GM18867 (cell line): ENCODE measurements around the gene GALNT9.
"Not testable (repeated sequence)": the region's sequence is repeated elsewhere in the genome, so short reads cannot be mapped to it uniquely, and the experiment has no call there.

Source experiments
- ATAC-seq: cut with Tn5 transposase; IDR thresholded peaks from one replicate; pipeline ENCODE4 v1.9.1; 2021; ENCODE audit warnings: mild to moderate bottlenecking, moderate library complexity; ENCODE audit not compliant: unreplicated experiment

GALNT9 gene

DNA sequence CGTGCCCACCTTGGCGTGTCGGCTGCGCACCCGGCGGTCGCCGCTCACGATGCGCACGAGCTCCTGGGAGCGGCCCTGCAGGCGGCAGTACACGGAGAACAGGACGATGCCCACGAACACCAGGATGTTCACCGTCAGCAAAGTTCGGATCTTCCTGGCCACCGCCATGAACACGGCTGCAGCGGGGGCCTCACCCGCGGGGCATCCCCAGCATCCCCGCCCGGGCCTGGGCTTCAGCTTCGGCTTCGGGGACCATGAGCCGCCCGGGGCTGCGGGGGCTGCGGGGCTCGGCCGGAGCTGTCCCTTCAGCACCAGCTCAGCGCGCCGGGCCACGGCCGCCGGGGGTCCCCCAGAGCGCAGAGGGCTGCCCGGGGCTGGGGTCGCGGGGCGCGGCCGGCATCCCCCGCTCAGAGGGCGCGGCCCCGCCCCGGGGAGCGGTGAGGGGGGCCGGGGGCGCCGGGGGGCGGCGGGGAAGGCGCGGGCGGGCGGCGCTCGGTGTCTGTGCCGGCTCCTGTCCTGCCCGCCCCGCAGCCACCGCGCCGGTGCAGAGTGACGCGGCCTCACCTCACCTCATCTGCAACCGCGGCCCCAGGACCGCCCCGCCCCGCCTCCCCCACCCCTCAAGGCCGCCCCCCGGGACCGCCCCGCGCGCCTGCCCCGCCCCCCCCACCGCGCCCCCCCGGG, at the start of gene GALNT9:
Gene GALNT9, minus strand, starts transcription at position 554 of the 684 bp plus-strand sequence. Its CDS starts 386 bp downstream, at position 168.
- no peak for ATAC-seq

DNA sequence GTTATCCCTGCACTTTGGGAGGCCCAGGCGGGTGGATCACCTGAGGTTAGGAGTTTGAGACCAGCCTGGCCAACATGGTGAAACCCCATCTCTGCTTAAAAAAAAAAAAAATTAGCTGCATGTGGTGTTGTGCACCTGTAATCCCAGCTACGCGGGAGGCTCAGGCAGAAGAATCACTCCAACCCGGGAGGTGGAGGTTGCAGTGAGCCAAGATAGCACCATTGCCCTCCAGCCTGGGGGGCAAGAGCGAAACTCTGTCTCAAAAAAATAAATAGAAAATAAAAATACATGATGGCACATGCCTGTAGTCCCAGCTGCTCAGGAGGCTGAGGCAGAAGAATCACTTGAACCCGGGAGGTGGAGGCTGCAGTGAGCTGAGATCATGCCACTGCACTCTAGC, 49.7 kb upstream of the GALNT9 start:
- ATAC-seq, result not testable (repeated sequence)

DNA sequence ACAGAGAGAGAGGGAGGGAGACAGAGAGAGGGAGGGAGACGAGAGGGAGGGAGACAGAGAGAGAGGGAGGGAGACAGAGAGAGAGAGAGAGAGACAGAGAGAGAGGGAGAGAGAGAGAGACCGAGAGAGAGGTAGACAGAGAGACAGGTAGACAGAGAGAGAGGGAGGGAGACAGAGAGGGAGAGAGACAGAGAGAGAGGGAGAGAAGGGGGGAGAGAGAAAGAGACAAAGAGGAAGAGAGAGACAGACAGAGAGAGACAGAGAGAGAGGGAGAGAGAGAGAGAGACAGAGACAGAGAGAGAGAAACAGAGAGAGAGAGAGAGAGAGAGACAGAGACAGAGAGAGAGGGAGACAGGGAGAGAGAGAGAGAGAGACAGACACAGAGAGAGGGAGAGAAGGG, 47.8 kb upstream of the GALNT9 start:
- ATAC-seq, result no peak

DNA sequence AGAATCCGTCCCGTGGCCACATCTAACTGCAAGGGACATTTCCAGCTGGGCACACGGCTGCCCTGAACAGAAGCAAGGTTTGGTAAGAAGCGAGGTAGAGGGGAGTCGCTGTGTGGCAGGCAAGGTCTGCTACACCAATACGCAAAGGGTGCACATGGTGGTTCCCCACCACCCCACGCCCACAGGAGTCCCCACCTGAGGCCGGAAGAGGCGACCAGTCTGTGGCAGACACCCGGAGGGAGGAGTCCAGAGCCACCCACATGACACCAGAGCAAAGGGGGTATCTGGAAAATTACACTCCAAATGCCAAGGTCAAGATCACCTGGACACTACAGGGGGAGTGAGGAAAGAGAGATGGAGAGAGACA, 47.1 kb upstream of the GALNT9 start:
- ATAC-seq, result no peak

DNA sequence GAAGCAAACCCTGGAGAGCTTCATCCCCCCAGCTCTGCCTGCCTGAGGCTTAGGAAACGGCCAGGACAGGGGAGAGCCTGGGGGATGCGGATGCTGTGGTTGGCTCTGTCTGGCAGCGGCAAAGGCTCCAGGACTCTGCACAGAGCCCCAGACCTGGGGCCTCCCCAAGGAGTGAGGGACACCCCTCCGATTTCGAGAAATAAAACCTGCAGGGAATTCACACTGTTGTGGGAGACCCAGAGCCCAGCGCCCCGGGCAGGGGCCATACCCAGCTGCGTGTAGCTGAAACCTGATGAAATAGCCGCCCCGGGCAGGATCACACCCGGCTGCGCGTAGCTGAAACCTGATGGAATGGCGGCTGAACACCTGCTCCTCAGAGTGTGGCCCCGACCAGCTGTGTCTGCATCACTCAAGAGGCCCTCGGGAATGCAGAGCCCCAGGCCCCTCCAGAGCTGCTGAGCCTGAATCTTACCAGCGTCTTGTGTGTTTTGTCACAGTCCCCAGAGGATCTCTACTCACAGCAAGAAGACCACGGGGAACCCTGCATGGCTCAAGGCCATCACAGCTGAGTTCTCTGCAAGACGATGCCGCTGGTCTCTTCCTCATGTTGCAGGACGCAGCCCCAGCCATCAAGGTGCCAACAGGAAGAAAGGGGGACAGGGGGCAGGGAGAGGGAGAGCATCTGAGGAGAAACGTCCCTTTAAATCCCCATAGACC, 46.5 kb upstream of the GALNT9 start:
- ATAC-seq, result no peak

DNA sequence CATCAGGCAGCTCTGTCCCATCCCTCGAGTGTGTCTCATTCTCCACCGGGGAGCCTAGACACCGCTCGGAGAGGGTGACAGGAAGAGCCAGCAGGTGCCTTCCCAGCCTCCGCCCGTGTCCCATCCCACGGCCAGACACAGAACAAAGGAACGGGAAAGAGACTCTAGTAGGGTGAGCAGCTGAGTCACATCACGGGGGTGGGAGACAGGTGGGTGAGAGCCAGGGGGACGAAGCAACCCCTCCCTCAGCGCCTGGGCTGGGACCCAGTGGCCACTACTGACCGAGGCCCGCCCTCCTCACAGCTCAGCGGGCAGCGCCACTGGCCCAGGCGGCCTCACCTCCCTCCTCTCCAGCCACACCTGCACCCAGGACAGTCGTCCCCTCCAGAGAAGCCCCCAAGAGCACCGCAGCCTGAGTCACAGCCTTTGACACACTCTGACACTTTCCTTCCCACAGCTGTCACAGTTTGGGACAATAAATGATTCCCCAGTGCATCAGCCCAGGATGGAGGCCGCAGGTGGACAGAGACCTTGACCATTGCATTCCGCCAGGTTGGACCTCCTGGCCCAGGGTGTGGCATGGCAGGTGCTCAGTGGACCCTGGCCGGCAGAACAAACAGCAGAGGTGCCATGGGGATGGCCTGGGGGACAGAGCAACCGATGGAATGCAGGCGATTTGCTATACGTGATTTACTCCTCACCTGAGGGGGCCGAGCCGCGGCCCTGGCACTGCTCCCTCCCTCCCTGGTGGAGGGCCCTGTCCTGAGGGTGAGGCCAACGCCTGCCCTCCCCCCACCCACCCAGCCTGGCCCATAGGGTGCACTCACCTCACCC, 45.4 kb upstream of the GALNT9 start:
- no peak for ATAC-seq

DNA sequence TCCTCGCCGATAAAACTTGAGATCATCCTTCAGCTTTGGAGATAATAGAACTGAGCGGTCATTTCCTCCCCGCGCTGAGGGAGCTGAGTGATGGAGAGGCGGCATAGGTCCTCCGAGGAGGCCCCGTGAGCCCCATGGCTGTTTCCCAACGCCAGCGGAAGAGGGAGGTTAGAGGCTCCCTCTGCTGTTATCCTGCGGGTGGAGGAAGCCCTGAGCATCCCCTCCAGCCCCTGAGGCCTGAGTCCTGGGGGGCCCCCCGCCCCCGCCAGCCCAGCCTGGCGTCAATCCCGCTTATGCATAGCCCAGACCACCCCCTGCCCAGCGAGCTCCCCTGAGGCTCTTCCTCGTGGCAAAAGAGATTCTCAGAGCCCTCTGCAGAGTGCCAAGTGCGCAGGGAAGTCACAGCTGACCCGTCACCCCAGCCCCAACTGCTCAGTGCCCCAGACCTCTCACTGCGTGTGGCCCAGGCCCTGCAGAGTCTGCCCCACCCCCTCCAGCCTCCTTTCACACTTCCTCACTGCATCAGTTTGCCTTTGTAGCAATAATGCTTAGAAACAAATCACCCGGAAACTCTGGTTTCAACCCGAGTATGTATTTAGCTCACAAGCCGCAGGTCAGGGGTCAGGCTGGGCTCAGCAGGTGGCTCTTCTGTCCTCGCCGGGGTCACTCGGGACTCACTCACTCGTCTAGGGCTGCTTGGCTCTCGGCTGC, 44.7 kb upstream of the GALNT9 start:
- ATAC-seq, result no peak

DNA sequence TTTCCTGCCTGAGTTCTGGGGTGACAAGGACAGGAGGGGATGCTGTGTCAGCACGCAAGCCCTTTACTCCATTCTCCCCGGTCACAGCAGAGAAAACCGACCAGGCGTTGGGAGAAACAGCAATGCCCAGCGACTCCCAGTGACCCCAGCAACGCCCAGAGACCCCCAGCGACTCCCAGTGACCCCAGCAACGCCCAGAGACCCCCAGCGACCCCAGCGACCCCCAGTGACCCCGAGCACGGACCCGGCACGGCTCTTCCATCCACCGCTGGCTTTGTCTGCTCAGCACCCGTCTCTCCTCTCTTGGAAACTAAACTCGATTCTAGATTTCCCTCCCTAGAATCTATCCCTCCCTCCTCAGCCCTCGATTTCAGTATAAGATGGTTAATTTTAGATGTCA, 38.5 kb upstream of the GALNT9 start:
- no peak for ATAC-seq

DNA sequence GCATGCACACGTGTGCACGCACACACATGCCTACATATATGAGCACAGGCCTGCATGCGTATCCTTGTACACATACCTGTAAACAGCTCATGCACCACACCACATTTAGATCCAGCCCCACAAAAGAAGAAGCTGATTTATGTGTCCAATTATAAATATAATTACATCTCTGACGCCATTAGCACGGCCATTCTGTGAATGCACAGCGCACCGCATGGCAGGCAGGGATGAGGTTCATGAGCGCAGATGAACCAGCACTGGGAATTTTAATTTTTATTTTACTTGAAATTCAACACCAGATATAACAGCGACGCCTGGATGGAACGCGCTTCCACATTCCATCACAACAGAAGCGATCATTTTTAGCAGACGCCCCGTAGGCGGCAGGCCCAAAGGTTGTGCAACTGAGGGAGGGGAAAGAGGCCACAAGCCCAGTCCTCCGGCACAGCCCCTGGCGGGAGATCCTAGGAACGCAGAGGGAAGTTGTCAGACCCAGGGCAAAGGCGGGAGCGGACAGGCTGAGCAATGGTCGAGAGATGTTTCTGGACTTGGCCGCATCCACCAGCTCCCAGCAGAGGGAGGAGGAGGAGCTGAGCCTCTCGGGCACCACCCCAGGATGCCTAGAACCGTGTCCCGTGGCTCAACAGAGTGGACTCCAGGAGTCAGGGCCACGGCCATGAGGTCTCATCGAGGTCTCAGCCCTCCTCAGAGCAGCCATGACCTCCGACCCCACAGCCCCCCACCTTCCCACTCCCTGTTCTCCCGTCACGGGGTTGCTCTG, 37.9 kb upstream of the GALNT9 start:
- ATAC-seq, result no peak

DNA sequence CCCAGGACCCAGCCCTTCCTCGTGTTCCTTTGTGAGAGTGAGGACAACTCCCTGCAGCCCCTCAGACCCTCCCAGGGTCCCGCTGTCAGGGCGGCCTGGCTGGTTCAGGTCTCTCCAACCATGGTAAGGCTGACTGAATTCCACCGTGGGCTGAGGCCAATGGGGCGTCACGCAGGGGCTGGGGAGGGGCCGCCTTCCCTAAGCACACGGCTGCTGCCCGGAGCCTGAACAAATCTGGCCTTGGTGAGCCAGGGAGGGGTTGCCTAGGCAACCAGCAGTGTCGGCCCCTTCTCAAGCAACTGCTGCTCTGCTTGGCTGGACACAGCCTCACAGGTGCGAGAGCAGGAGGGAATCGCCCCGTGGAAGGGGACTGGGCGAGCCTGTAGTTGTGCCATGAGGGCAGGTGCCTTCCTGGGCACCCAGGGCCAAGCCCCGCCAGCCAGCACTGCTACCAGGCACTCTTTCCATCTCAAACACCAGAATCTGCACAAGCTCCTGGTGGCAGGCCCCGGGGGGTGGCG, 37.0 kb upstream of the GALNT9 start:
- ATAC-seq, result no peak

DNA sequence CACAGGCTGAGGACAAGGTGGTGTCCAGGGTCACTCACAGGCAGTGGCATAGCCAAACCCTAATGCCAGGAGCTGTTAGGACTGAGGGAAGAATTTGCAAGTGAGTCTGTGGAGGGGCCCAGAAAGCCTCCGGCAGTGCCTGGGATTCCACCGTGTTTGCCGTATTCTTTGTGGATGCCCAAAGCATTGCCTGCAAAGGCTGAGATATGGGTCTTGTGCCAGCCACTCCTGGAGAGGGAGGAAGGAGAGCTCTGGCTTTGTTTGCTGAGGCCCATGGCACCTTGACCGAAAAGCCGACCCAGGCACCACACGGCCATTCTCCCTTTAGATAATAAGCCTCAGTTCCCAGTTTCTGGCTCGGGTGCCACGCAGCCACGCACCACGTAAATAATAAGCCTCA, 35.8 kb upstream of the GALNT9 start:
- no peak for ATAC-seq

DNA sequence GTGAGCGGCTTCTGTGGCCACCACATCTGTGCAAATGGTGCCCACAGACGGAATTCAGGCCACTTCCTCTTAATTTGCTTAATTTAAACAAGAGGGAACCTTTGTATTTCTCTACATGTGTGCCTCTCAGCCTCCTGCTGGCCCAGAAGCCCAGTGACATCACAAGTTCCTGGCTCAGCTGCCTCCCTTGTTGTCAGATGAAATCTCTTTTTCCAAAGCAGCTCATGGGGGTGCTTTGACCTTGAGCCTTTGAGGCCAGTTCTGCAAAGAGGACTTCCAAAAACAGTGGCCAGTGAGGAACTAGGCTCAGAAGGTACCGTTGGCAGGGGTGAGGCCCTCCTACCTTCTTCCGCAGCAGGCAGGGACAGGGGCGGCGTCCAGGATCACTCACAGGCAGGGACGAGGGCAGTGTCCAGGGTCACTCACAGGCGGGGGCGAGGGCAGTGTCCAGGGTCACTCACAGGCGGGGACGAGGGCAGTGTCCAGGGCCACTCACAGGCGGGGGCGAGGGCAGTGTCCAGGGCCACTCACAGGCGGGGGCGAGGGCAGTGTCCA, 35.0 kb upstream of the GALNT9 start:
- ATAC-seq, result no peak

DNA sequence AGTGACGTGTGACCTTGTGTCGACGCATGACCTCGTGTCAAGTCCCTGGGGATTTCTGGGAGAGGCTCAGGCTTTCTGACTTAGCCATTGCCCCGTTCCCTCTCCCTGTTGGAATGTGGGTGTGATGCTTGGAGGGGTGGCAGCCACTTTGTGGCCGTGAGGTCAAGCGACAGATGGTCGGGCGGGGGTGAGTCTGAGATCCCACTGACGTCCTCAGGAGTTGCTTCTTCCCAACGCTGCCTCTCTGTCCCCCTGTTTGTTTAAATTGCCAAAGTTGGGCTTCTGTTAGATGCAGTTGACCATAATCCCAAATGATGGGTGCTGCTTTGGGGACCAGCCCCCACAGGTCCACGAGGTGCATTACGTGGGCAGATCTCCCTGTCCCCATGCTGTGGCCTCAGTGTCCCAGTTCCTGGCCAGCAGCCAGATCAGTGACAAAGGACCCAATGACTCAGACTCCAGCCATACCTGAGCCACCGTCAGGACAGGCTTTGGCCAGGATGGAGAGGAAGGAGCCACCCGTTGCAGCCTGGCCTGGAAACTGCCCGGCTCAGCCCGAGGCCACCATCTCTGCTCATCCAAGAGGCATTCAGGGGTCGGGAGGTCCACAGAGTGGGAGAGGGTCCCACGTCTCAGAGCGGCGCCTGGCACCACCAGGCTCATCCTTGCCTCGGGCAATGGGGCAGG, 34.4 kb upstream of the GALNT9 start:
- no peak for ATAC-seq

DNA sequence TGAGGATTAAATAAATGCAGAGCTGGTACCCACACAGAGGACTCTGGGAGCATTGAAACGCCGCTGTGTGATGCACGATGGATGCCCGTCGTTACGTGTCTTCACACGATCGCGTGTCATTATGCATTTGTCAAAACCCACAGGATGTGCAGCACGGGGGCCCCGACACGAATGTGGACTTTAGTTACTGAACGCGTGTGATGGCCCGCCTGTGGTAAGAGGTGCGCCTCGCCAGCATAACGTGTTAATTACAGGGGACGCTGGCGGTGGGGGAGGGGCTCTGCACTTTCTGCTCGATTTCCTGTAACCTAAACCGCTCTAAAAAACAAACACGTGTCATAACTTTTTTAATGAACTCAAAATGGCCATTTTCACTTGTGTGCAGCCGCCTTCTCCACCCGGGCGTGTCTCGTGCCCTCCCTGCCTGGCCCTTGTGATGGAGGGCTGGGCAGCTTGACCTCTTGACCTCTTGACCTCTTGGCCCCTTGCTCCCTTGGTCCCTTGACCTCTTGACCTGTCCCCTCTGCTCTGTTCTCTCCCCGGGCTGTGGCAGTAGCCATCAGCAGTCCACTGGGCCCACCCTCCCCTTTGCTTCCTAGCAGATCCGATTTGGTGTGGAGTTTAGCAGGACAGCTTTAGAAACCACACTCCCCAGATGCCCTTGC, 33.7 kb upstream of the GALNT9 start:
- no peak for ATAC-seq

DNA sequence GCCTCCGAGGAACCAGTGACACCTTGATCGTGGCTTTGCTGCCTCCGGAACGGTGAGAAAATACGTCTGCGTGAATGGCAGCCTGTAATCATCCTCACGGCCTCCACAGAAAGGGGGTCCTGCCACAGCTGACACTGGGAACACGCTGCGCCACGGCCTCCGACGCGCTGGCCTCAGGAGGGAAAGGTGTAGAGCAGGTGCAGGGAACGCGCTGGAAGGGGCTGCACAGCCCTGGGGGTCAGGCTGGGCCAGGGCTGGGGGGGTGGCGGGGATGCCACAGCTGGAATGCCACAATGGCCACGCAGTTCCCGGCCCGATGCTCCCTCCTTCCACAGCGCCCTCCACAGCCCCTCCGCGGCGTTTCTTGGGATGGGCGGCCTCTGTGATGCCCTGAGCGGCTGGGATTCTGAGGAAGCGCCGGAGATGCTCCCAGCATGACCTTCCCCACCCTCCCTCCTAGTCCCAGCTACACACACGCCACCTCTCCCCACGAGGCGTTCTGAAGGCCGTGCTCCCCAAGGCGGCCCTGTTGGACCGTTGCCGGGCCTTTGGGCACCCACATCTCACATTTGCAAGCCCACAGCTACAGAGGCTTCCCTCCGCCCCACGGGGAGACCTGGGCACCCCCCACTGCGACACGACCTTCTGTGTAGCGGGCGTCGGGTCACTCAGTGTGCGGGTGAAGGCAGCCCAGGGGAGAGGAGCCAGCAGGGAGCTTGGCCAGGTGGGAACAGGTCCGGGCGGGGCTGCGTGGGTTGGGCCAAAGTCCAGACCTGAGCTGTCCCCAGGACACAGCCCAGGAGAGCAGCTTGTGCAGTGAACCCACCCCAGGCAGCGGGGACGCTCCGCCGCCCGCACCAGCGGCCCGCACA, 31.8 kb upstream of the GALNT9 start:
- ATAC-seq, result no peak

DNA sequence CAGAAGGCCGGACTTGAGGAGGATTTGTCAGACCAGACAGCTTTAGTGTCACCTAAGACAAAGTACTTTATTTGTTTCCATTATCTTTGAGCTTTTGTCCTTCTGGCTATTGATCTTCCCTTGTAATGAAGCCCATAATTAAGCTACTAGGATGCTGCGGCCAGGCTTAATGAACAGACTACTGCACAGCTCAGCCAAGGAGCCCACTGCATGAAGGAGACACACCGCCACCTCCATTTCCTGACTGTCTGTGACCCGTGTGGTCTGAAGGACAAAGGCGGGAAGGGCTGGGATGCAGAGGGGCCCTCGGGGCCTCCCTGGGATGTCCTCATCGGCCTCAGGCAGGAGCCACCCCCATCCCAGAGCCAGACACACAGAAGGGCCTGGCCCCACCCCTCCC, 31.0 kb upstream of the GALNT9 start:
- ATAC-seq, result no peak

DNA sequence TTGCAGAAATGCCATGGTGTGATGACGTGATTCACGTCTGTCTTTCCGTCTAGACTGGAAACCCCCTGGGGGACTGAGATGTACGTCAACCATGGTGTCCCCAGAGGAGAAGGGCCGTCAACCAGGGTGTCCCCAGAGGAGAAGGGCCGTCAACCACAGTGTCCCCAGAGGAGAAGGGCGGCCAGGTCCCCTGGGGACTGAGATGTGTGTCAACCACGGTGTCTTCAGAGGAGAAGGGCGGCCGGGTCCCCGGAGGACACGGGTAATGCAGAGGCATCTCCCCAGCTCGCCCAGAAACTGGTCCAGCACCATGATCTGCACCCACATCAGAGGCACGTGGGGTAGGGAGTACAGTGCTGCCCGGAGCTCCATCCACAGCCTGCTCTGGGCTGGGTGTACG, 30.6 kb upstream of the GALNT9 start:
- ATAC-seq, result no peak

DNA sequence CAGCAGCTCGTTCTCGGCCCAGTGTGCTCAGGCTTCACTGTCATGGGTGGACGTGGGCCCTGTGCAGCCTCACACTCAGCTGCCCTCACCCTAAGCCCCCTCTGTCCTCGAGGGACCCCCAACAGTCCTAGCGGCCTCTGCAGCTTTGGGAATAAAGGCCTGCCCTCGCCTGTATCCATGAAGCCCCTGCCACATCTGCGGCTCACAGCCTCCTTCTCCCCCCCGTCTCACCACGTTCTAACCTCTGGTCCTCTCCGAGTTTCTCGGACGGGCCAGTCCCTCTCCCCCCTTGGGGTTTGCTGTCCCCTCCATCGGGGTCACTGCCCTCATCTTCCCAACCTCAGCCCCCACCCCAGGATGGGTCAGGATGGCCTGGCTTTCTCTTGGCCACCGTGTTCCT, 30.2 kb upstream of the GALNT9 start:
- no peak for ATAC-seq
